Kidney (tissue), 14 donors: ENCODE results near the gene PADI6. TPM values are rescaled to one million over a fixed set of nuclear protein-coding genes. Genes with fewer than 3 reads are reported as not detected.
A peak's percentile ranks its signal among the peaks of the same experiment; 100 is the strongest.

Source experiments
- DNase-seq, 5 donors: peaks; one replicate each; pipeline ENCODE4 v3.0.0-alpha.2; 2013 to 2020
- FAIRE-seq: peaks from 2 replicates; lab custom pipeline; 2012; peaks lifted over from hg19 to GRCh38; lab: Jason Lieb, UNC
- H3K27ac ChIP-seq, 2 donors: one replicate each; pipeline ENCODE4 v1.7.0; 2013; ENCODE audit warnings: low read depth in 2 of 2, low read length in 2 of 2, inconsistent platforms in 1 of 2
- H3K27me3 ChIP-seq: one replicate; pipeline ENCODE4 v1.7.1; 2013; ENCODE audit warnings: low read length, inconsistent platforms; ENCODE audit not compliant: control insufficient read depth, insufficient read depth
- H3K36me3 ChIP-seq, 3 donors: one replicate each; pipeline versions ENCODE4 v1.7.0 to v1.7.1; 2013; ENCODE audit warnings: low read length in 3 of 3, control low read depth in 1 of 3, inconsistent platforms in 1 of 3; ENCODE audit not compliant: insufficient read depth in 3 of 3, control insufficient read depth in 2 of 3
- H3K4me1 ChIP-seq, 3 donors: one replicate each; pipeline versions ENCODE4 v1.7.0 to v1.7.1; 2013; ENCODE audit warnings: low read length in 3 of 3, inconsistent platforms in 1 of 3, low read depth in 1 of 3; ENCODE audit not compliant: control insufficient read depth in 2 of 3, insufficient read depth in 2 of 3
- H3K4me3 ChIP-seq, 3 donors: one replicate each; pipeline versions ENCODE4 v1.7.0 to v1.8.1; 2013; ENCODE audit warnings: low read length in 3 of 3, control low read depth in 1 of 3, inconsistent platforms in 1 of 3
- H3K9ac ChIP-seq, 3 donors: one replicate each; pipeline versions ENCODE4 v1.7.0 to v1.7.1; 2013; ENCODE audit warnings: low read length in 3 of 3, control low read depth in 1 of 3, inconsistent platforms in 1 of 3
- H3K9me3 ChIP-seq, 3 donors: one replicate each; pipeline versions ENCODE4 v1.7.0 to v1.7.1; 2013; ENCODE audit warnings: low read length in 3 of 3, control low read depth in 1 of 3, inconsistent platforms in 1 of 3; ENCODE audit not compliant: control insufficient read depth in 2 of 3, insufficient read depth in 1 of 3
- intact Hi-C: fragments of 100-400 bp; cut with DNase I; formaldehyde crosslinking; loops from one replicate; pipeline ENCODE4 v1.11.1; 2022
- polyA plus RNA-seq: library from polyadenylated mRNA; stranded (reverse); fragments of 350-450 nt; fragmentation: Illumina TruSeq; extraction: RNeasy Lipid Tissue Mini Kit (QIAGEN cat#74804); gene quantifications from one replicate; pipeline ENCODE4 v1.2.3, GENCODE V29; 2014; ENCODE audit warnings: low read depth, low replicate concordance; ENCODE audit not compliant: insufficient read depth
- total RNA-seq: library from RNA; stranded (reverse); fragmentation: NEBNext Ultra II Directional; extraction: Animal tissue kit (Norgen Biotek cat#: 25700); gene quantifications from one replicate; pipeline ENCODE4 v1.2.1, GENCODE V29; 2021
- TF ChIP-seq, protein P1 (sequence below): IDR thresholded peaks from 3 replicates; pipeline ENCODE4 v1.5.1; 2012; ENCODE audit warnings: mild to moderate bottlenecking, moderate library complexity, borderline replicate concordance; ENCODE audit not compliant: insufficient read depth; ENCODE audit errors: extremely low read depth
- donor health status: control.
- donor health status: control.
- donor health status: control.
- donor health status: control.
- donor health status: control.
- donor health status: DM: yes; HTN: yes; CAD: no.
- donor health status: Normal renal cell carcinoma (clear cell type).

PADI6 gene
- total and polyA plus RNA-seq, 2 donors from 2014 or later = not detected

DNA sequence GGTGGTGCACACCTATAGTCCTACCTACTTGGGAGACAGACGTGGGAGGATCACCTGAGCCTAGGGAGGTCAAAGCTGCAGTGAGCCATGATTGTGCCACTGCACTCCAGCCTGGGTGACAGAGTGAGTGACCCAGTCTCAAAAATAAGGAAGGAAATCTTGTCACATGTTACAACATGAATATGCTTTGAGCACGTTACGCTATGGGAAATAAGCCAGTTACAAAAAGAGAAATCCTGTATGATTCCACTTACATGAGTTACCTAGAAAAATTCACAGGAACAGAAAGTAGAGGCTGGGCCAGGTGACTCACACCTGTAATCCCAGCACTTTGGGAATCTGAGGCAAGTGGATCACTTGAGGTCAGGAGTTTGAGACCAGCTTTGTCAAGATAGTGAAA lies 6.7 kb upstream of the PADI6 start:
- no peak for FAIRE-seq
- no peak for DNase-seq
- no peaks in the 10 kb centered on the region for H3K4me1 ChIP-seq
- TF ChIP-seq, protein P1, sequence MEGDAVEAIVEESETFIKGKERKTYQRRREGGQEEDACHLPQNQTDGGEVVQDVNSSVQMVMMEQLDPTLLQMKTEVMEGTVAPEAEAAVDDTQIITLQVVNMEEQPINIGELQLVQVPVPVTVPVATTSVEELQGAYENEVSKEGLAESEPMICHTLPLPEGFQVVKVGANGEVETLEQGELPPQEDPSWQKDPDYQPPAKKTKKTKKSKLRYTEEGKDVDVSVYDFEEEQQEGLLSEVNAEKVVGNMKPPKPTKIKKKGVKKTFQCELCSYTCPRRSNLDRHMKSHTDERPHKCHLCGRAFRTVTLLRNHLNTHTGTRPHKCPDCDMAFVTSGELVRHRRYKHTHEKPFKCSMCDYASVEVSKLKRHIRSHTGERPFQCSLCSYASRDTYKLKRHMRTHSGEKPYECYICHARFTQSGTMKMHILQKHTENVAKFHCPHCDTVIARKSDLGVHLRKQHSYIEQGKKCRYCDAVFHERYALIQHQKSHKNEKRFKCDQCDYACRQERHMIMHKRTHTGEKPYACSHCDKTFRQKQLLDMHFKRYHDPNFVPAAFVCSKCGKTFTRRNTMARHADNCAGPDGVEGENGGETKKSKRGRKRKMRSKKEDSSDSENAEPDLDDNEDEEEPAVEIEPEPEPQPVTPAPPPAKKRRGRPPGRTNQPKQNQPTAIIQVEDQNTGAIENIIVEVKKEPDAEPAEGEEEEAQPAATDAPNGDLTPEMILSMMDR = no peak
- no peaks in the 10 kb centered on the region for H3K9me3 ChIP-seq
- no peaks in the 10 kb centered on the region for H3K27me3 ChIP-seq
- H3K36me3 ChIP-seq = no peaks in the 10 kb centered on the region
- no peak overlapping the region for H3K4me3 ChIP-seq
- intact Hi-C loops = no loop called here
- no peak overlapping the region for H3K27ac ChIP-seq
- no peak overlapping the region for H3K9ac ChIP-seq

DNA sequence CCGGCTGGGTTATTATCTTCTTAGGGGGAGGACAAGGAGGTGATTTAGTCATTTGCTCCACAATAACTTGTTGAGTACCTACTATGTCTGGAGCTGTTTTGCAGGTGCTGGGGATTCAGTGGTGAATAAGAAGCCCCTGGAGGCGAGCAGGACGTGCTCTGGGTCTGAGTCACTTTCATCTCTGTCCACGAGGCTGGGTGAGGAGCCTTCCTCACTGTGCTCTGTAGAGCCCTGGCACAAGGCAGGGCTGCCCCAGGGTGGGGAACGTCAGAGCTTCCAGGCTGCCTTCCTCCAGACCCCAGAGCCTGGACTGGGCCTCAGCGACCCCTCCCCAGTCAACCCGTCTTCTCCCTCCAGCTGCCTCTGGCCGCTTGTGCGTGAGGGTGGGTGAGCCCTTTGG lies 2.5 kb upstream of the PADI6 start:
- no peaks in the 10 kb centered on the region for H3K27me3 ChIP-seq
- intact Hi-C loops = no loop called here
- H3K36me3 ChIP-seq = no peaks in the 10 kb centered on the region
- no peaks in the 10 kb centered on the region for H3K9me3 ChIP-seq
- H3K9ac ChIP-seq = no peak overlapping the region
- H3K27ac ChIP-seq = no peak overlapping the region
- no peak overlapping the region for H3K4me3 ChIP-seq
- FAIRE-seq (no peak), DNase-seq (no peak)
- TF ChIP-seq, protein P1 = no peak
- no peaks in the 10 kb centered on the region for H3K4me1 ChIP-seq

DNA sequence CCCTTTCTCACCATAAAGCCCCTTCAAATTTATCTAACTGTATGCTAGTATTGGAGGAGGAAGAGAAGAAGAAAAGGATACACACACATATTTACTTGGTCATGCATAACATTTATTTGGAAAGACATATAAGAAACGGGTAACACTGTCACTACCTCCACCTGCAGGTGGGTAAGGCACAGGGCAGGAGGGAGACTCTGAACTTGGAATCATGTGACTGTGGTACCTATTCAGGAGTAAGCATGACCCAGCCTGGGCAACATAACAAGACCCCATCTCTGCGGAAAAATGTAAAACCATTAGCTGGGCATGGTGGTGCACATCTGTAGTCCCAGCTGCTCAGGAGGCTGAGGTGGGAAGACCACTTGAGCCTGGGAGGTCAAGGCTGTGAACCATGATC lies 1.4 kb upstream of the PADI6 start:
- no peak overlapping the region for H3K9ac ChIP-seq
- no peak overlapping the region for H3K4me3 ChIP-seq
- no peaks in the 10 kb centered on the region for H3K9me3 ChIP-seq
- intact Hi-C loops = no loop called here
- no peaks in the 10 kb centered on the region for H3K36me3 ChIP-seq
- no peaks in the 10 kb centered on the region for H3K27me3 ChIP-seq
- FAIRE-seq = no peak
- TF ChIP-seq, protein P1 = no peak
- no peaks in the 10 kb centered on the region for H3K4me1 ChIP-seq
- DNase-seq = peak in 2 of 5 donors; percentile 11 to 14
- no peak overlapping the region for H3K27ac ChIP-seq

DNA sequence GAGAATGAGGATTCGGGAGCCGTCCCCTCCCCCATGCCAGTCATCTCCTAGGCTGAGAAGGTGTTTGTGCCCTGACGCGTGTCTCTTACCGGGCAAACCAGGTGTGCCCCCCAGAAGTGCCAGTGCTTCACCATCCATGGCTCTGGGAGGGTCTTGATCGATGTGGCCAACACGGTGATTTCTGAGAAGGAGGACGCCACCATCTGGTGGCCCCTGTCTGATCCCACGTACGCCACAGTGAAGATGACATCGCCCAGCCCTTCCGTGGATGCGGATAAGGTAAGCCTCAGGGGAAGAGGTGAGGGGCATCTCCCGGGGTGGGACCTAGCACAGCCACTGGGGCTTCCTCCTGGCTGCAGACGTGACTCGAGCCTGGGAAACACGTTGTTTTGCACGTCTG lies 959 bp downstream of the PADI6 start:
- no peak for DNase-seq
- Histone ChIP-seq H3K36me3 (no peaks in the 10 kb centered on the region), H3K9ac (no peak overlapping the region), H3K27me3 (no peaks in the 10 kb centered on the region), H3K27ac (no peak overlapping the region), H3K4me3 (no peak overlapping the region), H3K4me1 (no peaks in the 10 kb centered on the region), H3K9me3 (no peaks in the 10 kb centered on the region)
- TF ChIP-seq, protein P1 = no peak
- intact Hi-C loops = no loop called here
- no peak for FAIRE-seq
